Activated CD4-positive, CD25-positive, alpha-beta regulatory T cell treated with anti-CD3 and anti-CD28 coated beads, Interleukin-2, amount 50 U/mL, for 16 hours (primary cell): ENCODE measurements around the gene FLT4.

Experiments
- DNase-seq: peaks from one replicate; pipeline ENCODE4 v3.0.0-alpha.2; 2020; ENCODE audit warnings: low read depth, low spot score

The FLT4 gene

GRCh38 chr5:180642181-180642775 lies 7.1 kb downstream of the FLT4 start:
- no peak for DNase-seq

- no peak for DNase-seq
Observed at GRCh38 chr5:180641566-180641900, 7.9 kb downstream of the FLT4 start.

GRCh38 chr5:180640861-180641565 lies 8.4 kb downstream of the FLT4 start:
- no peak for DNase-seq

- DNase-seq, result no peak
Observed at GRCh38 chr5:180640611-180640860, 8.9 kb downstream of the FLT4 start.

- DNase-seq, result no peak
Observed at GRCh38 chr5:180639741-180640610, 9.4 kb downstream of the FLT4 start.

- DNase-seq, result no peak
Observed at GRCh38 chr5:180639287-180639686, 10.1 kb downstream of the FLT4 start.

GRCh38 chr5:180637962-180638680 lies 11.3 kb downstream of the FLT4 start:
- no peak for DNase-seq

GRCh38 chr5:180636403-180637075 lies 12.9 kb downstream of the FLT4 start:
- DNase-seq, result no peak

GRCh38 chr5:180636016-180636402 lies 13.4 kb downstream of the FLT4 start:
- DNase-seq, result no peak

- no peak for DNase-seq
Observed at GRCh38 chr5:180633283-180634177, 15.9 kb downstream of the FLT4 start.

- no peak for DNase-seq
Observed at GRCh38 chr5:180632768-180633167, 16.6 kb downstream of the FLT4 start.

- DNase-seq, result no peak
Observed at GRCh38 chr5:180631549-180632383, 17.6 kb downstream of the FLT4 start.

GRCh38 chr5:180630426-180630825 lies 19.0 kb downstream of the FLT4 start:
- no peak for DNase-seq

GRCh38 chr5:180629831-180630382 lies 19.5 kb downstream of the FLT4 start:
- DNase-seq, result no peak

GRCh38 chr5:180628827-180629750 lies 20.3 kb downstream of the FLT4 start:
- no peak for DNase-seq

- no peak for DNase-seq
Observed at GRCh38 chr5:180628211-180628610, 21.2 kb downstream of the FLT4 start.

- DNase-seq, result no peak
Observed at GRCh38 chr5:180627386-180628120, 21.8 kb downstream of the FLT4 start.
